C4-2B (cell line): Measurements from ENCODE around the gene NCAPG2.
A peak's percentile ranks its signal among the peaks of the same experiment; 100 is the strongest.

Experiments used
- H3K27ac ChIP-seq: fragments of 450-650 bp; 2 replicates; pipeline ENCODE4 v1.5.1; 2017
- ZFX ChIP-seq: fragments of 450-650 bp; IDR thresholded peaks from 2 replicates; pipeline ENCODE4 v1.6.1; 2017
- TF ChIP-seq, protein P1 (sequence below): fragments of 450-650 bp; conservative IDR thresholded peaks from 2 replicates; pipeline ENCODE4 v1.5.1; 2017; ENCODE audit warnings: mild to moderate bottlenecking

NCAPG2 gene

GRCh38 chr7:158704524-158705233 lies at the start of gene NCAPG2:
Gene NCAPG2, minus strand, starts transcription at chr7:158704804. Its CDS starts 2,905 bp downstream, at chr7:158701899.
- H3K27ac ChIP-seq, result peak within 1 kb of the TSS; percentile 80
- TF ChIP-seq, protein P1, sequence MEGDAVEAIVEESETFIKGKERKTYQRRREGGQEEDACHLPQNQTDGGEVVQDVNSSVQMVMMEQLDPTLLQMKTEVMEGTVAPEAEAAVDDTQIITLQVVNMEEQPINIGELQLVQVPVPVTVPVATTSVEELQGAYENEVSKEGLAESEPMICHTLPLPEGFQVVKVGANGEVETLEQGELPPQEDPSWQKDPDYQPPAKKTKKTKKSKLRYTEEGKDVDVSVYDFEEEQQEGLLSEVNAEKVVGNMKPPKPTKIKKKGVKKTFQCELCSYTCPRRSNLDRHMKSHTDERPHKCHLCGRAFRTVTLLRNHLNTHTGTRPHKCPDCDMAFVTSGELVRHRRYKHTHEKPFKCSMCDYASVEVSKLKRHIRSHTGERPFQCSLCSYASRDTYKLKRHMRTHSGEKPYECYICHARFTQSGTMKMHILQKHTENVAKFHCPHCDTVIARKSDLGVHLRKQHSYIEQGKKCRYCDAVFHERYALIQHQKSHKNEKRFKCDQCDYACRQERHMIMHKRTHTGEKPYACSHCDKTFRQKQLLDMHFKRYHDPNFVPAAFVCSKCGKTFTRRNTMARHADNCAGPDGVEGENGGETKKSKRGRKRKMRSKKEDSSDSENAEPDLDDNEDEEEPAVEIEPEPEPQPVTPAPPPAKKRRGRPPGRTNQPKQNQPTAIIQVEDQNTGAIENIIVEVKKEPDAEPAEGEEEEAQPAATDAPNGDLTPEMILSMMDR, result no peak
- no peak for TF ChIP-seq ZFX

- no peak overlapping the region for H3K27ac ChIP-seq
- TF ChIP-seq, protein P1, result no peak
- no peak for TF ChIP-seq ZFX
Observed at GRCh38 chr7:158753900-158754299, 49.3 kb upstream of the NCAPG2 start.

DNA sequence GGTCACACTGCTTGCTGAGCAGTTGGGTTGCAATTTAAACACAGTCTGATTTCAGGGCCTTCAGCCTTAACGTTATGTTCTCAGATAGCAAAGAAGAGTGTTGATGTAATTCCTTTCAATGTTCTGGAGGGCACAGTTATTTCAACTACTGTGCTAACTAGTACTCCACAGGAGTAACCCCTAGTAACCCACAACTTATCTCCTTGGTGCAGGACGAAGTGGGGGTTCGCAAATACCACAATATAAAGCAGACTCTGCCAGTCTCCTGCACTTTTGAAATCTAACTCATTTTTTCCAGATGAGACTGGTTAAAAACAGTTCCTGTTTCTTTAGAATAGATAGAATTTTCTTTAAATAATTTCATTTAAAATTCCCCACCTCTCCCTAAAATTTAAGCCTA lies 47.1 kb upstream of the NCAPG2 start:
- TF ChIP-seq, protein P1, result no peak
- TF ChIP-seq ZFX, result no peak
- no peak overlapping the region for H3K27ac ChIP-seq

DNA sequence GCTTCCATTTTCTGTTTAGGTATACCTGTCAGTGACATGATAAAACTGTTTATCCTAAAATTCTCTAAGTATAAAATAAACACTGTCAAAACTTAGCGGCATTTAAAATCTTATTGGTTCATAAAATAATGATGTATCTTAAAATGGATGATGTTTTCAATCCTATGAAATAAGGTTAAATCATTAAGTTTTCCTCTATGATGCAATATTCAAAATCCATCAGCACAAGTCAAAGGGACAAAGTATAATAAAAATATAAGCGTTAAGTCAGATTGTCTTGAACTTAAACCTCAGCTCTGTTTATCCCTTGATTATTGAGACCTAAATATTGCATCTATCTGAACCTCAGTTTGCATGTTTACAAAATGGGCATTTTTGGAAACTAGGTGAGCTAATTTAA lies 46.6 kb upstream of the NCAPG2 start:
- no peak for TF ChIP-seq ZFX
- TF ChIP-seq, protein P1, result no peak
- H3K27ac ChIP-seq, result no peak overlapping the region

DNA sequence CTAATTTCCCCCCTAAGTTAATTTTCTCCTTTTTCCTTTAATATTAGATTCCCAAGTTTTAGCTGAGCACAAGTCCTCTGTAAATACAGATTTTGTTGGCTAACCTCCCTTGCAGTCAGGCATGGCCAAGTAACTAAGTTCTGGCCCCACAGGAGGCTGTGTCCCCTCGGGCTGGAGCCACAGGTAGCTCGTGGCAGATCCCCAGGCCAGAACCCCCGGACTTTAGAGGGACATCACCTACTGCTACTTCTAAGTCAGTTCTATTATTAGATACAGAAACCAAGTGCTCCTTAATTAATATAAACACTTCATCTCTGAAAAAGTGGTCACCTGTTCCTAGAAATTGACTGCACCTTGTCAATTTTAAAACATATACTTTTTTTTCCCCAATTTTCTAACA lies 46.1 kb upstream of the NCAPG2 start:
- TF ChIP-seq, protein P1, result no peak
- no peak for TF ChIP-seq ZFX
- H3K27ac ChIP-seq, result no peak overlapping the region

DNA sequence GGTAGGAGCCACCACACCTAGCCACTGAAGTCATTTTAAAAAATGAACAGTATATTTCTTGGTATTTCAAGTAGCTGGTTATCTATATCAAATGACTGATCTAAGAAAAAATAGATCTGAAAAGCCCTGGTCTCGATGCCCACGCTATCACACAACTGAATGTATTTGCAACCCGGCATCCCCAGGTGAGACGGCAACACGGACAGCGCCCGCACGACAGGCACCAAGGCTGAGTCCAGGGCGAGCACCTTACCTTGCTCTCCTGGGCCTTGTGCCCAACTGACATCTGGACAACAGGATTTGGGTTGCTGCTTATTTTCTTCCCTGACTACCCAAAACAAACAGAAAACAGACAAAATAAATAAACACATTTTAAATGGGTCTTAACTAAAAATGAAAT lies 44.8 kb upstream of the NCAPG2 start:
- no peak overlapping the region for H3K27ac ChIP-seq
- TF ChIP-seq, protein P1, result no peak
- TF ChIP-seq ZFX, result no peak

- TF ChIP-seq, protein P1, result no peak
- no peak for TF ChIP-seq ZFX
- H3K27ac ChIP-seq, result no peak overlapping the region
Observed at GRCh38 chr7:158748335-158748734, 43.7 kb upstream of the NCAPG2 start.
